Neural cell (in vitro differentiated cells): ENCODE measurements around the gene COL20A1. TPM values are rescaled to one million over a fixed set of nuclear protein-coding genes. Genes with fewer than 3 reads are reported as not detected.

Source experiments
- H2AFZ ChIP-seq: fragments of 200-600, 300-800 bp; sonication (generic), shearing (Covaris generic); 2 replicates; pipeline ENCODE4 v1.6.0; 2014; ENCODE audit warnings: low read depth, mild to moderate bottlenecking, antibody characterized with exemption, low read length, moderate library complexity
- H3F3A ChIP-seq: fragments of 200-600 bp; shearing (Covaris generic); 2 replicates; pipeline ENCODE4 v1.6.1; 2016; ENCODE audit warnings: mild to moderate bottlenecking, moderate library complexity, mixed read lengths, antibody characterized with exemption, low read length; ENCODE audit not compliant: insufficient read depth, poor library complexity, severe bottlenecking
- H3K27ac ChIP-seq: fragments of 200-600, 300-800 bp; sonication (generic), shearing (Covaris generic); 2 replicates; pipeline ENCODE4 v1.5.1; 2014; ENCODE audit warnings: mild to moderate bottlenecking, low read length, moderate library complexity
- H3K27me3 ChIP-seq: fragments of 300-800, 200-600 bp; sonication (generic), shearing (Covaris generic); 2 replicates; pipeline ENCODE4 v1.6.0; 2014; ENCODE audit warnings: mild to moderate bottlenecking, low read depth, low read length, moderate library complexity; ENCODE audit not compliant: insufficient read depth
- H3K36me3 ChIP-seq: fragments of 300-800, 200-600 bp; sonication (generic), shearing (Covaris generic); 2 replicates; pipeline ENCODE4 v1.5.1; 2014; ENCODE audit warnings: mild to moderate bottlenecking, antibody characterized with exemption, low read length, moderate library complexity; ENCODE audit not compliant: insufficient read depth
- H3K4me2 ChIP-seq: fragments of 300-800, 200-600 bp; sonication (generic), shearing (Covaris generic); 2 replicates; pipeline ENCODE4 v1.6.0; 2014; ENCODE audit warnings: mild to moderate bottlenecking, low read length
- H3K4me3 ChIP-seq: fragments of 300-800, 200-600 bp; sonication (generic), shearing (Covaris generic); 2 replicates; pipeline ENCODE4 v1.5.1; 2014; ENCODE audit warnings: mild to moderate bottlenecking, low read length, moderate library complexity
- H3K79me2 ChIP-seq: fragments of 200-600 bp; shearing (Covaris generic); replicated peaks from 2 replicates; pipeline ENCODE4 v1.6.0; 2014; ENCODE audit warnings: mild to moderate bottlenecking, low read length, moderate library complexity; ENCODE audit not compliant: insufficient read depth
- H3K9ac ChIP-seq: fragments of 300-800, 200-600 bp; sonication (generic), shearing (Covaris generic); 2 replicates; pipeline ENCODE4 v1.6.1; 2016; ENCODE audit warnings: mild to moderate bottlenecking, low read length, mixed read lengths
- H3K9me2 ChIP-seq: fragments of 200-600 bp; shearing (Covaris generic); 2 replicates; pipeline ENCODE4 v1.6.1; 2016; ENCODE audit warnings: mild to moderate bottlenecking, low read length, mixed read lengths; ENCODE audit not compliant: insufficient read depth
- H3K9me3 ChIP-seq: fragments of 200-600, 300-800 bp; sonication (generic), shearing (Covaris generic); 2 replicates; pipeline ENCODE4 v1.6.1; 2016; ENCODE audit warnings: mild to moderate bottlenecking, mixed run types, low read length, moderate library complexity, mixed read lengths
- H4K20me1 ChIP-seq: fragments of 200-600 bp; shearing (Covaris generic); 2 replicates; pipeline ENCODE4 v1.6.1; 2016; ENCODE audit warnings: mild to moderate bottlenecking, mixed run types; ENCODE audit not compliant: insufficient read depth
- CTCF ChIP-seq: fragments of 450-650 bp; IDR thresholded peaks from 2 replicates; pipeline ENCODE4 v1.5.1; 2014; ENCODE audit warnings: antibody characterized with exemption, mild to moderate bottlenecking, moderate library complexity; ENCODE audit not compliant: poor library complexity, severe bottlenecking
- EP300 ChIP-seq: fragments of 450-650 bp; conservative IDR thresholded peaks from 2 replicates; pipeline ENCODE4 v1.6.1; 2014; ENCODE audit warnings: antibody characterized with exemption, mild to moderate bottlenecking, moderate library complexity; ENCODE audit not compliant: poor library complexity, severe bottlenecking
- EZH2 ChIP-seq: fragments of 200-600, 300-800 bp; shearing (Covaris generic), sonication (generic); IDR thresholded peaks from 2 replicates; pipeline ENCODE4 v1.6.1; 2014; ENCODE audit warnings: antibody characterized with exemption, low read length, borderline replicate concordance, mild to moderate bottlenecking; ENCODE audit not compliant: insufficient read depth, poor library complexity, severe bottlenecking
- MXI1 ChIP-seq: fragments of 450-650 bp; conservative IDR thresholded peaks from 2 replicates; pipeline ENCODE4 v1.6.1; 2014; ENCODE audit warnings: antibody characterized with exemption, mild to moderate bottlenecking; ENCODE audit not compliant: poor library complexity, severe bottlenecking
- POLR2AphosphoS5 ChIP-seq: IDR thresholded peaks from 2 replicates; pipeline ENCODE4 v1.6.1; 2012
- RAD21 ChIP-seq: fragments of 450-650 bp; conservative IDR thresholded peaks from 2 replicates; pipeline ENCODE4 v1.6.1; 2014; ENCODE audit warnings: antibody characterized with exemption, mild to moderate bottlenecking, moderate library complexity
- REST ChIP-seq: IDR thresholded peaks from 2 replicates; pipeline ENCODE4 v1.6.1; 2012; ENCODE audit warnings: borderline replicate concordance
- SMC3 ChIP-seq: fragments of 450-650 bp; conservative IDR thresholded peaks from 2 replicates; pipeline ENCODE4 v1.6.1; 2014; ENCODE audit warnings: antibody characterized with exemption, mild to moderate bottlenecking, moderate library complexity; ENCODE audit not compliant: poor library complexity
- TAF1 ChIP-seq: IDR thresholded peaks from 2 replicates; pipeline ENCODE4 v1.6.1; 2012; ENCODE audit warnings: low read depth
- polyA plus RNA-seq: library from polyadenylated mRNA; depleted of rRNA; stranded (reverse); fragments of >200 nt; gene quantifications from 2 replicates; pipeline ENCODE4 v1.2.3, GENCODE V29; 2014

The COL20A1 gene
- polyA plus RNA-seq, 1 donor from 2014 or later, result 1.1 TPM

GRCh38 chr20:63317061-63317460, 24.1 kb downstream of the COL20A1 start:
- H3F3A ChIP-seq, result no peaks in the 10 kb centered on the region
- no peaks in the 10 kb centered on the region for H3K36me3 ChIP-seq
- H3K79me2 ChIP-seq, result no peaks in the 10 kb centered on the region
- no peaks in the 10 kb centered on the region for H3K9me2 ChIP-seq
- H3K9me3 ChIP-seq, result no peaks in the 10 kb centered on the region
- no peak overlapping the region for H3K27ac ChIP-seq
- H3K4me2 ChIP-seq, result no peak overlapping the region
- no peaks in the 10 kb centered on the region for H3K27me3 ChIP-seq
- H3K4me3 ChIP-seq, result no peak overlapping the region
- no peak for TF ChIP-seq MXI1
- no peak for TF ChIP-seq TAF1
- TF ChIP-seq POLR2AphosphoS5, result no peak
- TF ChIP-seq SMC3, result no peak
- no peak for TF ChIP-seq EP300
- TF ChIP-seq RAD21, result no peak
- TF ChIP-seq REST, result no peak
- TF ChIP-seq EZH2, result no peak
- no peak for TF ChIP-seq CTCF
- H4K20me1 ChIP-seq, result no peaks in the 10 kb centered on the region
- no peak overlapping the region for H3K9ac ChIP-seq
- H2AFZ ChIP-seq, result no peak overlapping the region

DNA sequence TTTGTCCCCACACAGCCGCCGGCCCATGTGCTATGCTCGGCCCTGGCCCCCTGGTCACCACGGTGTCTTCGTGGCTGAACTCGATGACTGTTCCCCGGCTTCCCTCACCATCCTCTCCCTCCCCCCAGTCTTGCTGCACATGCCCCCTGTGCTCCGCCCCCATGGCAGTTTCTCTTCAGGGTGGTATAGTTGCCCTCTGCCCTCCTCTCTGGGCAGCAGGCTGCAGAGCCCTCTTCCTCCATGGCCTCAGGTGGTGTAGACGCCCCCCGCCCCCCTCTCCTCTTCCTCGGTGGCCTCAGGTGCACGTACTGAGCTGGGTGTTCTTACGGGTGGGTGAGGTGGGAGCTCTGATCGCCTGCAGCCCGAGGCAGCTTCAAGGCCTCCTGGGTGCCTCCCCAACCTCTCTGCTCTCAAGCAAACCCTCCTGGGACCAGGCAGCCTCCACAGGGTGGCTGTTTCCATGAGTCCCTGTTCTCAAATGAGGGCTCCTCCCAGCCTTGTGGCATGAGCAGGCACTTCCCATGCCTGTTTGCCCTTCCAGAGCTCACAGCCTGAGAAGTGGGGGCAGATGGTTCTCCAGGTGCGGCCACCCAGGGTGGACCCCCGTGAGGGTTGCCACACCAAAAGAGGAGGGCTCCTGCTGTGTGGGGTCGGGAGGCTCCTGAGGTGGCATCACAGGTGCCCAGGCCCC, 24.8 kb downstream of the COL20A1 start:
- Histone ChIP-seq H3K4me2 (no peak overlapping the region), H3K4me3 (no peak overlapping the region), H3K9me2 (no peaks in the 10 kb centered on the region), H4K20me1 (no peaks in the 10 kb centered on the region), H3K27ac (no peak overlapping the region), H3K9ac (no peak overlapping the region), H3K27me3 (no peaks in the 10 kb centered on the region), H3K36me3 (no peaks in the 10 kb centered on the region), H3F3A (no peaks in the 10 kb centered on the region), H2AFZ (no peak overlapping the region), H3K79me2 (no peaks in the 10 kb centered on the region), H3K9me3 (no peaks in the 10 kb centered on the region)
- TF ChIP-seq EZH2 (no peak), MXI1 (no peak), RAD21 (no peak), CTCF (no peak), TAF1 (no peak), POLR2AphosphoS5 (no peak), EP300 (no peak), REST (no peak), SMC3 (no peak)
